Activated CD8-positive, alpha-beta memory T cell treated with anti-CD3 and anti-CD28 coated beads for 36 hours (primary cell): ENCODE data around the gene KLF3. TPM values are rescaled to one million over a fixed set of nuclear protein-coding genes. Genes with fewer than 3 reads are reported as not detected.
"Not testable (repeated sequence)": the region's sequence is repeated elsewhere in the genome, so short reads cannot be mapped to it uniquely, and the experiment has no call there.

Source experiments
- CTCF ChIA-PET: fragments of 350-600 bp; sonication (Branson Sonifier 250); formaldehyde crosslinking; loops from one replicate; lab custom pipeline; 2021; ENCODE audit warnings: antibody characterized with exemption; lab: Charles Lee
- POLR2A ChIA-PET: fragments of 350-600 bp; sonication (Branson Sonifier 250); formaldehyde crosslinking; loops from one replicate; lab custom pipeline; 2021; ENCODE audit warnings: antibody characterized with exemption; lab: Charles Lee
- total RNA-seq, 2 experiments: library from RNA; stranded (reverse); gene quantifications; one replicate each; pipeline ENCODE4 v1.2.3, GENCODE V29; 2021

Gene KLF3
- 1 to 10 TPM; 7.1 to 7.4 TPM for total RNA-seq

- CTCF ChIA-PET, result interaction anchor here (0.6 kb wide), 1 partner anchor 10 kb away, joined by 3 read pairs; no protein-coding TSS in a partner anchor
- POLR2A ChIA-PET, result interaction anchor here (0.6 kb wide), 1 partner anchor 711 kb away, joined by 4 read pairs; no protein-coding TSS in a partner anchor
Measured at GRCh38 chr4:38663801-38664705, at the start of gene KLF3. TSS of gene KLF3 (plus strand) at chr4:38664199. CDS start at chr4:38680626, 16,427 bp downstream.

GRCh38 chr4:38614231-38614630 is 49.8 kb upstream of the KLF3 start:
- POLR2A ChIA-PET, result no interaction called here

GRCh38 chr4:38615847-38616246 is 48.2 kb upstream of the KLF3 start:
- ChIA-PET POLR2A (no interaction called here), CTCF (interaction anchor here (0.6 kb wide), 1 partner anchor 40 kb away, joined by 3 read pairs; no protein-coding TSS in a partner anchor)

More at GRCh38 chr4:38614231-38614630, 49.8 kb upstream of the KLF3 start:
- CTCF ChIA-PET, result no interaction called here

- ChIA-PET CTCF (interaction anchor here (1.1 kb wide), 1 partner anchor 333 kb away, joined by 3 read pairs; no protein-coding TSS in a partner anchor), POLR2A (interaction anchor here (0.9 to 1.0 kb wide), 2 partner anchors 164 to 308 kb away, joined by 3 to 7 read pairs; no protein-coding TSS in a partner anchor)
Measured at GRCh38 chr4:38618505-38618904, 45.5 kb upstream of the KLF3 start.

- POLR2A ChIA-PET, result no interaction called here
- CTCF ChIA-PET, result no interaction called here
Measured at GRCh38 chr4:38619316-38619715, 44.7 kb upstream of the KLF3 start.

- ChIA-PET POLR2A (no interaction called here), CTCF (no interaction called here)
Measured at GRCh38 chr4:38620065-38620464, 43.9 kb upstream of the KLF3 start.

GRCh38 chr4:38620527-38621027 is 43.4 kb upstream of the KLF3 start:
- CTCF ChIA-PET, result interaction anchor here (1.3 kb wide), 1 partner anchor 302 kb away, joined by 3 read pairs; no protein-coding TSS in a partner anchor
- POLR2A ChIA-PET, result no interaction called here

GRCh38 chr4:38621028-38621684 is 42.8 kb upstream of the KLF3 start:
- CTCF ChIA-PET, result interaction anchor here (1.3 kb wide), 1 partner anchor 302 kb away, joined by 3 read pairs; no protein-coding TSS in a partner anchor
- POLR2A ChIA-PET, result no interaction called here

GRCh38 chr4:38621831-38622230 is 42.2 kb upstream of the KLF3 start:
- POLR2A ChIA-PET, result no interaction called here

GRCh38 chr4:38622340-38622739 is 41.7 kb upstream of the KLF3 start:
- POLR2A ChIA-PET, CTCF ChIA-PET: not testable (repeated sequence)

More at GRCh38 chr4:38621831-38622230, 42.2 kb upstream of the KLF3 start:
- CTCF ChIA-PET, result interaction anchor here (1.3 kb wide), 1 partner anchor 303 kb away, joined by 3 read pairs; no protein-coding TSS in a partner anchor

GRCh38 chr4:38623260-38623659 is 40.7 kb upstream of the KLF3 start:
- POLR2A ChIA-PET, result interaction anchor here (0.6 kb wide), 1 partner anchor 21 kb away, joined by 6 read pairs; no protein-coding TSS in a partner anchor
- CTCF ChIA-PET, result interaction anchor here (0.5 to 0.7 kb wide), 2 partner anchors 12 to 819 kb away, joined by 4 to 5 read pairs; no protein-coding TSS in a partner anchor

- ChIA-PET CTCF (no interaction called here), POLR2A (no interaction called here)
Measured at GRCh38 chr4:38624311-38624710, 39.7 kb upstream of the KLF3 start.

GRCh38 chr4:38625508-38625907 is 38.5 kb upstream of the KLF3 start:
- POLR2A ChIA-PET, result interaction anchor here (0.7 kb wide), 1 partner anchor 100 kb away, joined by 7 read pairs; no protein-coding TSS in a partner anchor
- CTCF ChIA-PET, result interaction anchor here (1.0 kb wide), 1 partner anchor 563 kb away, joined by 4 read pairs; no protein-coding TSS in a partner anchor

GRCh38 chr4:38626901-38627444 is 37.0 kb upstream of the KLF3 start:
- CTCF ChIA-PET, POLR2A ChIA-PET: not testable (repeated sequence)

- CTCF ChIA-PET, result no interaction called here
- POLR2A ChIA-PET, result no interaction called here
Measured at GRCh38 chr4:38630519-38630918, 33.5 kb upstream of the KLF3 start.

GRCh38 chr4:38634047-38634759 is 29.8 kb upstream of the KLF3 start:
- ChIA-PET CTCF (interaction anchor here (0.6 kb wide), 1 partner anchor 200 kb away, joined by 4 read pairs; no protein-coding TSS in a partner anchor), POLR2A (no interaction called here)

GRCh38 chr4:38639242-38639641 is 24.8 kb upstream of the KLF3 start:
- CTCF ChIA-PET, result no interaction called here
- POLR2A ChIA-PET, result no interaction called here

GRCh38 chr4:38641811-38642210 is 22.2 kb upstream of the KLF3 start:
- POLR2A ChIA-PET, result no interaction called here
- CTCF ChIA-PET, result interaction anchor here (0.6 to 1.1 kb wide), 2 partner anchors 79 to 449 kb away, joined by 3 read pairs; no protein-coding TSS in a partner anchor
